Endothelial cell of hepatic sinusoid (primary cell): ENCODE data around the gene HS3ST4.

Source experiments
- in situ Hi-C: cut with HindIII; loops from 2 replicates; pipeline ENCODE4 v1.10.0; 2017; ENCODE audit warnings: low sequenced_read_pairs

Gene HS3ST4

GRCh38 chr16:26157319-26157718, 465.6 kb downstream of the HS3ST4 start:
- in situ Hi-C loops = no loop called here

DNA sequence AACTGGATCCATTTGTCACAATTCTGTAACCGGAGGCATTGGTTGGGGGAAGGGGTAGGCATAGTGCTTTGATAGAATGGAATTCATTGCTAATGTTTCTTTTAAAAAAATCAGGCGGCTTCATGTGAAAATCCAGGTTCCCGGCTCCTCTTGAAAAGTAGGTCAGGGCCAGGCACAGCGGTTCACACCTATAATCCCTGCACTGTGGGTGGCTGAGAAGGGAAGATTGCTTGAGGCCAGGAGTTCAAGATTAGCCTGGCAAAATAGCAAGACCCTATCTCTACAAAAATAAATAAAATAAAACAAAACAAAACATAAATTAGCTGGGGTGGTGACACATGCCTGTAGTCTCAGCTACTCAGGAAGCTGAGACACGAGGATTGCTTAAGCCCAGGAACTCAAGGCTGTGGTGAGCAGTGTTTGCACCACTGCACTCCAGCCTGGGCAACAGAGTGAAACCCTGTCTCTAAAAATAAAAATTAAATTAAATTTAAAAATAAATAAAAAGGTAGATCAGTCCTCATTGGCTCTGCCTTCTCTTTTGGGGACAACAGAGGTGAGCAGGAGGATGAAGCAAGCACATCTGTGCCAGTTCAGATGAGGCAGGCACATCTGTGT, 466.5 kb downstream of the HS3ST4 start:
- in situ Hi-C loops = no loop called here

GRCh38 chr16:26161461-26162180, 469.9 kb downstream of the HS3ST4 start:
- in situ Hi-C loops = no loop called here

GRCh38 chr16:26169473-26169872, 477.7 kb downstream of the HS3ST4 start:
- in situ Hi-C loops = no loop called here

GRCh38 chr16:26175944-26176343, 484.2 kb downstream of the HS3ST4 start:
- in situ Hi-C loops = no loop called here

GRCh38 chr16:26177438-26177837, 485.7 kb downstream of the HS3ST4 start:
- in situ Hi-C loops = no loop called here

DNA sequence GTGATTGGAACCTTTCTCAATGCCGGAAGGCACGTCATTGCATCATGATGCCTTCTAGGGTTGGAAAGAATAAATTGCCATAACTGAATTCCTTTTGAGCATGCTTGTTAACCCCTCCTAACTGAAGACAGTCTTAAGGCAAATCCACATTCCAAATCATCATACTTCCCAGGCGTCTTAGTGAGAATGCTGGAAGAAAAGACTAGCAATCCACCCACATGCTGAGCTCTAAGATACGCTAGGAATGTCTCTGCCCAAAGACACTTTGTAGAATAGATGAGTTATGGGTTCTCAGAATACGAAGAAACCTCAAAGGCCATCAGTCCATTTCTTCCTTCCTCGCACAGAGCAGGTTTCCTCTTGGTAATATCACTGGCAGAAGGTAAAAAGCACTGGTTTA, 486.5 kb downstream of the HS3ST4 start:
- in situ Hi-C loops = no loop called here

GRCh38 chr16:26186091-26186615, 494.4 kb downstream of the HS3ST4 start:
- in situ Hi-C loops = no loop called here
